CD8-positive, alpha-beta memory T cell (primary cell): ENCODE results near the gene NOD2. TPM values are rescaled to one million over a fixed set of nuclear protein-coding genes. Genes with fewer than 3 reads are reported as not detected.
A peak's percentile ranks its signal among the peaks of the same experiment; 100 is the strongest.

Experiments used
- CTCF ChIA-PET: fragments of 350-600 bp; sonication (Branson Sonifier 250); formaldehyde crosslinking; loops from one replicate; lab custom pipeline; 2021; ENCODE audit warnings: antibody characterized with exemption; lab: Charles Lee
- POLR2A ChIA-PET: fragments of 350-600 bp; sonication (Branson Sonifier 250); formaldehyde crosslinking; loops from one replicate; lab custom pipeline; 2021; ENCODE audit warnings: antibody characterized with exemption; lab: Charles Lee
- DNase-seq, 5 donors: peaks; one replicate each; pipeline versions ENCODE4 v3.0.0 to v3.0.0-alpha.2; 2020 to 2022; ENCODE audit warnings: mixed read lengths in 1 of 5
- H3K27ac ChIP-seq: one replicate; pipeline ENCODE4 v1.7.0; 2013; ENCODE audit warnings: low read depth, mild to moderate bottlenecking, low read length, moderate library complexity
- H3K27me3 ChIP-seq: 2 replicates; pipeline ENCODE4 v1.7.0; 2013; ENCODE audit warnings: low read length, mild to moderate bottlenecking; ENCODE audit not compliant: insufficient read depth, poor library complexity, severe bottlenecking
- H3K36me3 ChIP-seq: 2 replicates; pipeline ENCODE4 v1.7.0; 2013; ENCODE audit warnings: mild to moderate bottlenecking, low read length, moderate library complexity; ENCODE audit not compliant: insufficient read depth
- H3K4me1 ChIP-seq: 2 replicates; pipeline ENCODE4 v1.7.0; 2013; ENCODE audit warnings: mild to moderate bottlenecking, low read length, moderate library complexity; ENCODE audit not compliant: insufficient read depth
- H3K4me3 ChIP-seq: 2 replicates; pipeline ENCODE4 v1.7.0; 2013; ENCODE audit warnings: mild to moderate bottlenecking, low read length
- H3K9me3 ChIP-seq: 2 replicates; pipeline ENCODE4 v1.7.0; 2013; ENCODE audit warnings: mild to moderate bottlenecking, low read length
- H3K27ac Mint-ChIP-seq, 8 donors: one replicate each; pipeline ENCODE4 v1.8.0; 2020 to 2021; ENCODE audit warnings: mixed read lengths in 8 of 8, mild to moderate bottlenecking in 6 of 8, inconsistent platforms in 3 of 8, moderate library complexity in 3 of 8
- H3K27me3 Mint-ChIP-seq, 2 donors: one replicate each; pipeline ENCODE4 v1.8.0; 2020 to 2021; ENCODE audit warnings: mixed read lengths in 2 of 2, mild to moderate bottlenecking in 1 of 2, moderate library complexity in 1 of 2
- H3K36me3 Mint-ChIP-seq, 3 donors: one replicate each; pipeline ENCODE4 v1.8.0; 2020 to 2021; ENCODE audit warnings: mixed read lengths in 3 of 3, inconsistent platforms in 1 of 3, mild to moderate bottlenecking in 1 of 3
- H3K4me1 Mint-ChIP-seq, 3 donors: one replicate each; pipeline ENCODE4 v1.8.0; 2020 to 2021; ENCODE audit warnings: mixed read lengths in 3 of 3, inconsistent platforms in 1 of 3, mild to moderate bottlenecking in 1 of 3
- H3K4me3 Mint-ChIP-seq, 7 donors: one replicate each; pipeline ENCODE4 v1.8.0; 2020 to 2021; ENCODE audit warnings: mixed read lengths in 7 of 7, mild to moderate bottlenecking in 6 of 7, moderate library complexity in 4 of 7, inconsistent platforms in 2 of 7
- H3K9me3 Mint-ChIP-seq, 5 donors: one replicate each; pipeline ENCODE4 v1.8.0; 2020 to 2022; ENCODE audit warnings: mixed read lengths in 5 of 5, mild to moderate bottlenecking in 3 of 5, moderate library complexity in 2 of 5, inconsistent platforms in 1 of 5
- polyA plus RNA-seq: library from polyadenylated mRNA; unstranded; fragments of 300-500 nt; fragmentation: Illumina TruSeq; gene quantifications from one replicate; pipeline ENCODE4 v1.2.3, GENCODE V29; 2021
- total RNA-seq, 2 experiments: library from RNA; stranded (reverse); gene quantifications; one replicate each; pipeline ENCODE4 v1.2.3, GENCODE V29; 2021

Gene NOD2
- total and polyA plus RNA-seq, 3 experiments from 2014 or later: 1.8 to 1.9 (median 1.8) TPM

DNA sequence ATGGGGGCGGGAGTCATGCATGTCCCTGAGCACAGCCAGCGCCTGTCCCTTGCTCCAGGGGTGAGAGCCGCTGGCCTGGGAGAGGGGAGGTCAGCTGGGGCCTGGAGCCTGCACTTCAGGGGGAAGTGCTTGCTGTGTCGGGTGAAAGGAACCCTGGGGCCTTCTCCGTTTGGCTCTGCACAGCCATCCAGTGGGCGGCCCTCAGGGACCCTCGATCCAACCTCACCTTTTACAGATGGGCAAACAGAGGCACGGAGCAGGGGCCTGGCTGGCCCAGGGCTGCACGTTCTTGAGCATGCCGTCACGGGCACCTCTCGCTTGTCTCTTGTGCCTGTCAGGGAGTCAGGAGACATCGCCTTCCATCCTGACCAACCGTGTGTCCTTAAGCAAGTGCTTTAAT, 14.1 kb upstream of the NOD2 start:
- Mint-ChIP-seq H3K36me3 (peaks cover 25 to 64% (median 28%) of the 10 kb centered on the region in 3 donors), H3K9me3 (peaks cover 0 to 7% (median 0%) of the 10 kb centered on the region in 5 donors), H3K4me3 (peak overlapping the region; percentile 91 to 99 (median 93)), H3K27me3 (no peaks in the 10 kb centered on the region), H3K27ac (peak overlapping the region; percentile 90 to 98 (median 97)), H3K4me1 (peaks cover 62 to 75% (median 75%) of the 10 kb centered on the region in 3 donors)
- peaks cover 75% of the 10 kb centered on the region for H3K4me1 ChIP-seq
- H3K4me3 ChIP-seq: peak overlapping the region; percentile 89
- H3K27me3 ChIP-seq: no peaks in the 10 kb centered on the region
- H3K36me3 ChIP-seq: peaks cover 36% of the 10 kb centered on the region
- peak overlapping the region; percentile 74 for H3K27ac ChIP-seq
- ChIA-PET POLR2A (interaction anchor here (0.5 to 1.0 kb wide), 2 partner anchors 19 to 66 kb away, joined by 3 to 11 read pairs; no protein-coding TSS in a partner anchor), CTCF (interaction anchor here (1.0 to 8.9 kb wide), 6 partner anchors 8 to 67 kb away, joined by 3 to 116 read pairs (median 6); partner anchors contain the start of gene CYLD)
- H3K9me3 ChIP-seq: no peaks in the 10 kb centered on the region
- no peak for DNase-seq

GRCh38 chr16:50679676-50680555, 13.5 kb upstream of the NOD2 start:
- Histone ChIP-seq H3K27me3 (no peaks in the 10 kb centered on the region), H3K9me3 (no peaks in the 10 kb centered on the region), H3K4me1 (peaks cover 81% of the 10 kb centered on the region), H3K4me3 (peak overlapping the region; percentile 89), H3K27ac (peak overlapping the region; percentile 74), H3K36me3 (peaks cover 30% of the 10 kb centered on the region)
- no peak for DNase-seq
- Mint-ChIP-seq H3K4me1 (peaks cover 69 to 82% (median 81%) of the 10 kb centered on the region in 3 donors), H3K9me3 (peaks cover 0 to 3% (median 0%) of the 10 kb centered on the region in 5 donors), H3K4me3 (peak overlapping the region; percentile 91 to 99 (median 93)), H3K27ac (peak overlapping the region; percentile 90 to 98 (median 97)), H3K36me3 (peaks cover 23 to 58% (median 23%) of the 10 kb centered on the region in 3 donors), H3K27me3 (no peaks in the 10 kb centered on the region)
- ChIA-PET POLR2A (interaction anchor here (0.5 to 2.1 kb wide), 5 partner anchors 8 to 65 kb away, joined by 3 to 16 read pairs (median 7); no protein-coding TSS in a partner anchor), CTCF (interaction anchor here (1.4 to 8.9 kb wide), 4 partner anchors 8 to 469 kb away, joined by 3 to 116 read pairs (median 12); no protein-coding TSS in a partner anchor)

DNA sequence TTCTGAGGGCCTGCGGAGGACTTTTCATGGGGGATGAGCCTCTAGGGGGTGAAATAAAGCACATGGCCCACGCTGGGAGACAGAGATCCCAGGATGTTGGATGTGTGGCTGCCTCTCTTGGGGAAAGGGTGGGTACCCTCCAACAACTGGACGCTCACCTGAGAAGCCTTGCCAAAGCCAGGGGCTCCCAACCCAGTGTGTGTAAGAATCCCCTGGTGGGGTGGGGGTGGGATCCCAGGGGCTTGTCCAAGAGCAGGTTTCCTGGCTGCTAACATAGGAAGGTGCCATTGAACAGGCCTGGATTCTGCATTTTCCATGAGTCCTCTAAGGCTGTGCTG, 12.9 kb upstream of the NOD2 start:
- peak overlapping the region; percentile 74 for H3K27ac ChIP-seq
- Mint-ChIP-seq H3K27me3 (no peaks in the 10 kb centered on the region), H3K9me3 (no peaks in the 10 kb centered on the region), H3K4me3 (peak overlapping the region; percentile 91 to 99 (median 93)), H3K27ac (peak overlapping the region; percentile 90 to 98 (median 97)), H3K36me3 (peaks cover 17 to 52% (median 17%) of the 10 kb centered on the region in 3 donors), H3K4me1 (peaks cover 75 to 88% (median 88%) of the 10 kb centered on the region in 3 donors)
- no peaks in the 10 kb centered on the region for H3K9me3 ChIP-seq
- H3K4me3 ChIP-seq: peak overlapping the region; percentile 89
- no peak for DNase-seq
- H3K36me3 ChIP-seq: peaks cover 24% of the 10 kb centered on the region
- ChIA-PET CTCF (interaction anchor here (1.0 to 8.9 kb wide), 12 partner anchors 9 to 470 kb away, joined by 3 to 116 read pairs (median 5); partner anchors contain the start of genes CYLD and NKD1), POLR2A (interaction anchor here (1.0 to 2.1 kb wide), 7 partner anchors 9 to 66 kb away, joined by 4 to 16 read pairs (median 10); partner anchors contain the start of gene CYLD)
- H3K4me1 ChIP-seq: peaks cover 87% of the 10 kb centered on the region
- no peaks in the 10 kb centered on the region for H3K27me3 ChIP-seq

DNA sequence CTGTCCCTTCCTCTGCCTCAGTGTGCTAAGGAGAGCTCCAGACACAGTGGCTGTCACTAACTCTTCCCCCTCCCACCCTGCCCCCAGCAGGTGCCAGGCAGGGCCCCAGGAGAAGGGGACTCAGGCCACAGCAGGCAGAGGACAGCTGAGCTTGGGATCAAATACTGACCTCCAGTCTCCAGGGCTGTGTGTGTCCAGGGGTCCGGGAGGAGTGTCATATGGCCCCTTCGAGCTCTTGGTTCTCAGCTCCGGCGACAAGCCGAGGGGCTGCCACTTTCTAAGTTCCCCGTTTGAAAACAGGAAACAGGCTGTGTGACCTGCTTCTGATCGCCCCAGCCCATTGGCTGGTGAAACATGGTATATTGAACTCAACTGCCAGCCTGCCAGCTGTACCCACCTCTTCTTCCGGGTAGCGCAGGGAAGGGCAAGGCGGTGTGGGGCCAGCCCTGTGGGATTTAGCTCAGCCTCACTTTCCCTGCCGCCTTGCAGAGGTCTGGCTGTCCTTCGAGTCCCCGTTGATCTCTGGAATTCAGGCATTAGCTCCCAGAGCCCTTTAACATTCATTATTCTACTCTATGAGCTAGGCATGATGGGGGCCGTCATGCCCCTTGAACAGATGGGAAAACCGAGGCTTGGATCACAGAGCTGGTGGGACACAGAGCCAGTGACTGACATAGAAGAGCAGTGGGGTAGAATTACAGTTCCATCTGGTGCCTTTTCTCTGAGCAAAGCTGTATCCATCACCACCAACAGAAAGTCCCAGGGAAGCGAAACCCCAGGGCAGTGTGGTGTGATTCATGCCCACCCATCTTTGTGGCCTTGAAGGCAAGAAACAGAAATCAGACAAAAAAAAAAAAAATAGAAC, 12.2 kb upstream of the NOD2 start, which contains the start of gene SNX20:
Gene SNX20, minus strand, starts transcription at position 292 of the 865 bp plus-strand sequence. CDS start 3,786 bp downstream, outside the sequence.
- POLR2A ChIA-PET: interaction anchor here (0.7 to 2.1 kb wide), 9 partner anchors 10 to 252 kb away, joined by 3 to 16 read pairs (median 9); partner anchors contain the start of gene CYLD

GRCh38 chr16:50683689-50684374, 9.6 kb upstream of the NOD2 start:
- H3K27ac ChIP-seq: peak overlapping the region; percentile 48
- Mint-ChIP-seq H3K36me3 (peaks cover 1 to 19% (median 1%) of the 10 kb centered on the region in 3 donors), H3K4me1 (peaks cover 65 to 77% (median 72%) of the 10 kb centered on the region in 3 donors), H3K27me3 (no peaks in the 10 kb centered on the region), H3K27ac (peak overlapping the region; percentile 85 to 97 (median 93)), H3K4me3 (peak overlapping the region; percentile 68 to 94 (median 78)), H3K9me3 (no peaks in the 10 kb centered on the region)
- H3K9me3 ChIP-seq: no peaks in the 10 kb centered on the region
- POLR2A ChIA-PET: interaction anchor here (1.0 to 1.5 kb wide), 3 partner anchors 13 to 63 kb away, joined by 3 to 5 read pairs (median 3); partner anchors contain the start of gene CYLD
- CTCF ChIA-PET: interaction anchor here (0.8 to 4.9 kb wide), 6 partner anchors 12 to 328 kb away, joined by 3 to 31 read pairs (median 6); no protein-coding TSS in a partner anchor
- peak overlapping the region; percentile 16 for H3K4me3 ChIP-seq
- H3K27me3 ChIP-seq: no peaks in the 10 kb centered on the region
- peaks cover 3% of the 10 kb centered on the region for H3K36me3 ChIP-seq
- peaks cover 72% of the 10 kb centered on the region for H3K4me1 ChIP-seq
- DNase-seq: peak in 4 of 5 donors; percentile 33 to 74 (median 49)

More for the DNA sequence above, 12.2 kb upstream of the NOD2 start, which contains the start of gene SNX20:
- Histone ChIP-seq H3K4me3 (peak within 1 kb of the TSS; percentile 89), H3K27me3 (no peaks in the 10 kb centered on the region), H3K9me3 (no peaks in the 10 kb centered on the region), H3K4me1 (peaks cover 94% of the 10 kb centered on the region), H3K36me3 (peaks cover 20% of the 10 kb centered on the region), H3K27ac (peak within 1 kb of the TSS; percentile 74)
- H3K9me3 Mint-ChIP-seq: no peaks in the 10 kb centered on the region
- DNase-seq: peak; percentile 55 to 81 (median 71)
- H3K36me3 Mint-ChIP-seq: peaks cover 10 to 45% (median 15%) of the 10 kb centered on the region in 3 donors
- H3K4me3 Mint-ChIP-seq: peak within 1 kb of the TSS; percentile 91 to 99 (median 93)
- H3K27ac Mint-ChIP-seq: peak within 1 kb of the TSS; percentile 90 to 98 (median 97)
- H3K27me3 Mint-ChIP-seq: no peaks in the 10 kb centered on the region
- peaks cover 80 to 93% (median 92%) of the 10 kb centered on the region in 3 donors for H3K4me1 Mint-ChIP-seq
- CTCF ChIA-PET: interaction anchor here (0.7 to 8.9 kb wide), 13 partner anchors 9 to 471 kb away, joined by 3 to 116 read pairs (median 4); partner anchors contain the start of genes CYLD and NKD1

- H3K9me3 ChIP-seq: no peaks in the 10 kb centered on the region
- CTCF ChIA-PET: interaction anchor here (1.0 to 4.9 kb wide), 4 partner anchors 10 to 19 kb away, joined by 4 to 31 read pairs (median 14); no protein-coding TSS in a partner anchor
- no peaks in the 10 kb centered on the region for H3K36me3 ChIP-seq
- Mint-ChIP-seq H3K27me3 (no peaks in the 10 kb centered on the region), H3K4me3 (peak overlapping the region; percentile 33 to 94 (median 68)), H3K9me3 (no peaks in the 10 kb centered on the region), H3K27ac (peak overlapping the region; percentile 85 to 97 (median 93)), H3K4me1 (peaks cover 55 to 66% (median 61%) of the 10 kb centered on the region in 3 donors), H3K36me3 (peaks cover 0 to 10% (median 0%) of the 10 kb centered on the region in 3 donors)
- no peak for DNase-seq
- peaks cover 61% of the 10 kb centered on the region for H3K4me1 ChIP-seq
- H3K4me3 ChIP-seq: peak overlapping the region; percentile 16
- POLR2A ChIA-PET: interaction anchor here (0.9 to 1.5 kb wide), 4 partner anchors 11 to 62 kb away, joined by 3 to 6 read pairs (median 4); no protein-coding TSS in a partner anchor
- peak overlapping the region; percentile 48 for H3K27ac ChIP-seq
- no peaks in the 10 kb centered on the region for H3K27me3 ChIP-seq
Observed at GRCh38 chr16:50684823-50685461, 8.5 kb upstream of the NOD2 start.
